Liver (tissue), 3 donors: ENCODE data around the gene SPSB1.

Source experiments
- CTCF ChIP-seq: fragments of 150-350 bp; IDR thresholded peaks from 2 replicates; pipeline ENCODE4 v1.5.1; 2017; ENCODE audit warnings: improper control_type of control experiment, low read depth, low read length; ENCODE audit not compliant: missing input control
- HNF4A ChIP-seq, 2 donors: conservative IDR thresholded peaks; 2 replicates each; pipeline ENCODE4 v1.6.1; 2016; ENCODE audit warnings: antibody characterized with exemption in 2 of 2, mild to moderate bottlenecking in 2 of 2
- JUND ChIP-seq, 2 donors: IDR thresholded peaks; 2 replicates each; pipeline ENCODE4 v1.6.1; 2016; ENCODE audit warnings: antibody characterized with exemption in 2 of 2
- RAD21 ChIP-seq, 2 donors: IDR thresholded peaks; 2 replicates each; pipeline ENCODE4 v1.6.1; 2016; ENCODE audit warnings: antibody characterized with exemption in 2 of 2, mild to moderate bottlenecking in 2 of 2
- SP1 ChIP-seq: IDR thresholded peaks from 2 replicates; pipeline ENCODE4 v1.6.1; 2018; ENCODE audit warnings: antibody characterized with exemption, mild to moderate bottlenecking
- TAF1 ChIP-seq: conservative IDR thresholded peaks from 2 replicates; pipeline ENCODE4 v1.6.1; 2016; ENCODE audit warnings: antibody characterized with exemption, mild to moderate bottlenecking
- donor health status: healthy.
- donor health status: healthy.

GRCh38 chr1:9384128-9384527, 91.4 kb downstream of the SPSB1 start:
- TF ChIP-seq CTCF = no peak
- no peak for TF ChIP-seq JUND (IDR thresholded peaks at IDR 0.05)
- no peak for TF ChIP-seq SP1
- TF ChIP-seq TAF1 = no peak
- no peak for TF ChIP-seq HNF4A (conservative IDR thresholded peaks at IDR 0.05)
- no peak for TF ChIP-seq RAD21 (IDR thresholded peaks at IDR 0.05)
